HG03196 (cell line): ENCODE results near the gene CTIF.
"Not testable (repeated sequence)": the region's sequence is repeated elsewhere in the genome, so short reads cannot be mapped to it uniquely, and the experiment has no call there.

ENCODE experiments used
- ATAC-seq: cut with Tn5 transposase; IDR thresholded peaks from one replicate; pipeline ENCODE4 v1.9.1; 2021; ENCODE audit not compliant: unreplicated experiment

CTIF gene

DNA sequence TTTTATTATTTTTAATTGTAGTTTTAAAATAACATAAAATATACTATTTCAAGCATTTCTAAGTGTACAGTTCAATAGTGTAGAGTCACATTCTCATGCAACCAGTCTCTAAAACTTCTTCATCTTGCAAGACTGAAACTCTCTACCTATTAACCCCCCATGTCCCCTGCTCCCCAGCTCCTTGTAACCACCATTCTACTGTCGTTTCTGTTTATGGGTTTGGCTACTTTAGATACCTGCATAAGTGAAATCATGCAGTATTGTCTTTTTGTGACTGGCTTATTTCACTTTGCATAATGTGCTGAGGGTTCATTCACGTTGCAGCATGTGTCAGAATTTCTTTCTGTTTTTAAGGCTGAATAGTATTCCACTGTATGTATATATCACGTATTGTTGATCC lies 272.6 kb downstream of the CTIF start:
- no peak for ATAC-seq

DNA sequence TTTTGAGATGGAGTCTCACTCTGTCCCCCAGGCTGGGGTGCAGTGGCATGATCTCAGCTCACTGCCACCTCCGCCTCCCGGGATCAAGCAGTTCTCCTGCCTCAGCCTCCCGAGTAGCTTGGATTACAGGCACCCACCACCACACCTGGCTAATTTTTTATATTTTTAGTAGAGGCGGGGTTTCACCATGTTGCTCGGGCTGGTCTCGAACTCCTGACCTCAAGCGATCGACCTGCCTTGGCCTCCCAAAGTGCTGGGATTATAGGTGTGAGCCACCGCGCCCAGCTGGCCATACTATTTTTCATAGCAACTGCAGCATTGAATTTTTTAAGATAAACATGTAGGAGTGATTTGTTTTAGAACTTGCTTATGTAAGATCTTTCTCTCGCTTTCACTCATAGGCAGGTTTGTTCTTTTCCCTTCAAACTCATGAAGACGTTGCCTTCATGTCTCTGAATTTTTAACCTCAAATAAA lies 273.2 kb downstream of the CTIF start:
- ATAC-seq = not testable (repeated sequence)

DNA sequence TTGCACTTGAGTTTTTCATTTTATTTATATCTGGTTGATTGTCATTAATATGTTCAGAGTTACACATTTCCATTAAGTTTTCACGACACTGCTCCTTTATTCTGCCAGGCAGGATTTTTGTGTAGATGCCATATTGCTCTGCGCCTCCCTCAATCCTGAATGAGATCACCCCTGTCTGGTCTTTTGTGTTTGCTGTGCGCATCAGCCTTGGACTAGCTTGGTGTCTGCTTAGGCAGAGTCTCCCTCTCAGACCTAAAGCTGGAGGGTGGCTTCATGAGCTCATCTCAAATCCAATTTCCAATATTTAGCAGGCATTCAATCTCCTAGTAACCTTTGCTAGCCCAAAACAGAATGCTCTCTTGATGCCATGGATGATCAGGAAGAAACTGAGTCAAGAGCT lies 274.5 kb downstream of the CTIF start:
- ATAC-seq = no peak

DNA sequence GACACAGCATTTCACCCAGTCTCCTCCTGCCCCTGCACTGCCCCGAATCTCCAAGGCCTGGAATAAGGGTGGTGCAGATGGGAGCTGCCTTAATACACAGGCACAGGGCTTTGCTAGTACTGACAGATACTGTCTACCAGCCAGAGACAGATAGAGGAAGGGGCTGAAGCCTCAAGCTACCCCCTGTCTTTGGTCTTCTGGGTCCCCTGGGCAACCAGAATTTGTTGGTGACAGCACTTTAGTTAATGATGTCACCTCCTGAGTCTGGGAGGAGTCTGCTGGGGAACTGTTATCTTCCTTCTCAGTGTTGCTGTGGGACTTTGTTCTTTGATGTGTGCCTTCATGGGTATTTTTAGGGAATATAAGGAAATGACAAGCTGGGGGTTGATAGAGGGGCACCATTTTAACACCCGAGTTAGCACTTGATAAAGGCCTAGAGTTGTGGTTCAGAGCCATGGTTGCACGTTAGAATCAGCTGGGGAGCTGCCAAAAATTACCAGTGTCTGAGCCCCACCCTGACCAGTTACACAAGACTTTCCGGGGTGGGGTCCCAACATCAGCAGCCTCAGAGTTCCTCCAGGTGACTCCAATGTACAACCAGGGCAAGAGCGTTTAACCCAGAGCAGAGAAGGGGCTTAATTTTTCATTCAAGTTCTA lies 275.1 kb downstream of the CTIF start:
- ATAC-seq = no peak

- ATAC-seq = no peak
Measured at GRCh38 chr18:48814490-48815178, 275.8 kb downstream of the CTIF start.

DNA sequence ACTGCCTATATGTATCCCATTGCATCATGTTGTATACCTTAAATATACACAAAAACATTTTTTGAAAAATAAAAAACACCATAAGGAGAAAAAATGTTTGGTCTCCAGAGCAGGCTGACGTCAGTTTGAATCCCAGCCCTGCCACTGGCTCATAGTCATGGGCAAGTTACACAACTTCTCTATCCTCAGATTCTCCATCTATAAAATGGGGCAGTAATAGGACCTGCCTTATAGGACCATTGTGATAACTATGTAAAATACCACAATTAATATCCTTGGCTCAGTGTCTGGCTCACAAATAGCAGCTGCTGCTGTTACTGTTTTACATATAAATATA lies 276.3 kb downstream of the CTIF start:
- ATAC-seq = no peak

DNA sequence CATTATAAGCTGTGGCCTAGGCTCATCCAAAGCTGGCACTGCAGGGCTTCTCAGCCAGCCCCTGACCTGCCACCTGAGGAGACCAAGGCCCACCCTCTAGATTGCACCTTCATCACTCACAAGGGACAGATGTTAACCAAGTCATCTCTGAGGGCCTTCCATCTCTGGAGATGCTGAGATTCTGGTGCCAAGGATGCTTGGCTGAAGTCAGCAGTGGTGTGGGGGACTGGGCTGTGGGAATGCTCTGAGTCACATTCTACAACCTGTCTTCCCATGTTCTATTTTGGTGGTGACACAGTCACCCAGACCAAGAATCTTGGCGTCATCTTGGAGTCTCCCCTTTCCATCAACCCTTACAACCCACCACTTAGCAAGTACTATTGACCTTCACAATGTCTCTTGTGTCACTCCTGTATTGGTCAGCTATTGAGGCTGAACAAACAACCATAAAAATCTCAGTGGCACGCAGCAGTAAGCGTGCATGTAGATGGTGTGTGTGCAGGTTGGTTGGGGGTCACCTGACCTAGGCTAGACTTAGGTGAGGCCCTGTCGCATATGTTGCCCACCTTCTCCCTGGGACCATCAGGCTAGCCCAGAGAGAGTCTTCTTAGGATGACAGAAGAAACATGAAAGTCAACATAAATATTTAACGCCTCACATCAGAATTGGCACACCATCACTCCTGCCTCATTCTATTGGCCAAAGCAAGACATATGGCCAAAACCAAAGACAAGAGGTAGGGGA lies 276.9 kb downstream of the CTIF start:
- ATAC-seq = no peak

DNA sequence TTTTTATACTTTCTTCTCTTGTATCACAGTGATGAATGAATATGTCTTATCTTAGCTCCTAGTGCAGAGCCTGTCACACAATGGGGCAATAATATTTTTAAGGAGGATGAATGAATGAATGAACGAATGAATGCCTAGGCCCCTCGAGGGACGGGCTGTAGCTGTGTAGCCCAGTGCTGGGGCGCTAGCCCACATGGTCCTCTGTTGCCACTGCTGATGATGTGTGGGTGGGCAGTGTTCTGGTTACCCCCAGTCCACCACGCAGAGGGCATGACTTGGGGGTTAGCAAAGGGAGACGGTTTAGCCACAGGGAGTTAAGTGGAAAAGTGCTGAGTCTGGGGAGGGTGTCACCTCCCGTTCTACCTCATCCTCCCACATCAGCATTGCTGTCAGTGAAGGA lies 277.7 kb downstream of the CTIF start:
- no peak for ATAC-seq

- ATAC-seq = no peak
Measured at GRCh38 chr18:48817021-48817461, 278.2 kb downstream of the CTIF start.

DNA sequence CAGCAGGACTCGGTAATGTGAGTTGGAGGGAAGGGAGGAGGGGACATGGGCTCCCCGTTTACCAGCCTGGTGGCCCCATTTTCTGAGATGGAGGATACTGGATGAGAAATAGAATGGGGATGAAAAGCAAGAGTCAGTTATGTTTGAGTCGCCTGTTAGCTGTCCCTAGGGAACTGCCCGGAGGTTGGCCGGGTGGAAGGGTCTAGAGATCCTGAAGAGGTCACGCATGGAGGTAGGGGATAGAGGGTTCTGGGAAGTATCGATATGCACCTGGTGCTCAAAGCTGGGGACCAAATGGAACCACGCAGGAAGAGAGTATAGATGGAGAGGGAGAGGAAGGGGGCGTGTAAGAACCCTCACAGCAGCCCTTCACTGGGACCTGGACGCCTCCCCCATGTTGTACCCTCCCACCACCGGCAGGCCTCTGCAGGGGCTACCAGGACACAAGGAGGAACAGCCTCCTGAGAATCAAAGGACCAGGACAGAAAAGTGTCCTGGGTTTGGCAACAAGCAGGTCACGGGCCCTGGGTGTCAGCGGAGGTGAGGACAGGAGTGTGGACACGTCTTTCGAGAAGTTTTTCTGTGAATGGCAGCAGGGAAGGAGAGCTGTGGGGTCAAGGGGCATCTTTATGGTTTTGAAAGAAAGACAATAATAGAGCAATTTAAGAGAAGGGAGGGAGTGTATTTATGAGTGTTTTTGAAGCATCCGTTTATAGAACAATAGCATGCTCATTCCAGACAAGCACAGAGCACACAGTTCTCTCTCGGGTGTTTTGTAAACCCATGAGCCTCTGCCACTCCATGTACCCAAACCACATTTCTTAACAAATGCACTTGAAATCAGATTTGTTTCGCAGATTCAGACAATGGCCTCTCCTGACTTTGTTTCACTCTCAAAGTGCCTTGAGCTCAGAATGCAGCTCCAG lies 279.8 kb downstream of the CTIF start:
- ATAC-seq = no peak

- no peak for ATAC-seq
Measured at GRCh38 chr18:48819276-48819675, 280.4 kb downstream of the CTIF start.

DNA sequence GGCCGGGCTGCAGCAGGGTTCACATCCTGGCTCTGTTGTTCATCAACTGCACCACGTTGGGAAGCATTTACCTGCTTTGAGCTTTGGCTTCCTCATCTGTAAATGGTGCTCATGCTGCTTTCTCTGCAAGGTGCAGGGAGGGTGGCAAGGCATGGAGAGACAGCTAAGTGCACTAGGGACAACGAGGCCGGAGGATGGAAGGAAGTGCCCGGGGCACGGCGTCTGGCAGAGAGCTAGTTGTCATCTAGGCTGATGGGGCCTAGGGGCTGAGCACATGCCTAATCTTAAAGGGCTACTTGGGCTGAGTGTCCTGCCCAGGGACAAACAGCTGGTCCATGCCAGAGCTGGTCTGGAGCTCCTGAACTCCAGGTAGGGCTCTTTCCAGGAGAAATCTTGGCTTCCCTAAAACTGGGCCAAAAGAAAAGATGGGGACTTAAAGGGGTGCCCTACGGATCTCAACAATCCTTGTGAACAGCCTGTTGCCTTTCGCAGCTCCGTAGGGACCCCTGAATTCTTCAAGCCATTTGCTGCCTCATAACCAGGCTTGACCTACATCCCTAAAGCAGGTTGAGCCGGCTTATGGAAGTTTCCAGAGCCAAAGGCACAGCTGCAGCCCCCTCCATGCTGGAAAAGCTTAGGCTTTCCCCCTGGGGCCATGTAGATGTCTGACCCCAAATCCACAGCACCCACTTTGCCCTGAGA lies 281.1 kb downstream of the CTIF start:
- ATAC-seq = no peak

- peak; percentile 82 for ATAC-seq
Measured at GRCh38 chr18:48820483-48821250, 281.8 kb downstream of the CTIF start.

- ATAC-seq = no peak
Measured at GRCh38 chr18:48821251-48821590, 282.4 kb downstream of the CTIF start.

- ATAC-seq = no peak
Measured at GRCh38 chr18:48821845-48822244, 283.0 kb downstream of the CTIF start.

DNA sequence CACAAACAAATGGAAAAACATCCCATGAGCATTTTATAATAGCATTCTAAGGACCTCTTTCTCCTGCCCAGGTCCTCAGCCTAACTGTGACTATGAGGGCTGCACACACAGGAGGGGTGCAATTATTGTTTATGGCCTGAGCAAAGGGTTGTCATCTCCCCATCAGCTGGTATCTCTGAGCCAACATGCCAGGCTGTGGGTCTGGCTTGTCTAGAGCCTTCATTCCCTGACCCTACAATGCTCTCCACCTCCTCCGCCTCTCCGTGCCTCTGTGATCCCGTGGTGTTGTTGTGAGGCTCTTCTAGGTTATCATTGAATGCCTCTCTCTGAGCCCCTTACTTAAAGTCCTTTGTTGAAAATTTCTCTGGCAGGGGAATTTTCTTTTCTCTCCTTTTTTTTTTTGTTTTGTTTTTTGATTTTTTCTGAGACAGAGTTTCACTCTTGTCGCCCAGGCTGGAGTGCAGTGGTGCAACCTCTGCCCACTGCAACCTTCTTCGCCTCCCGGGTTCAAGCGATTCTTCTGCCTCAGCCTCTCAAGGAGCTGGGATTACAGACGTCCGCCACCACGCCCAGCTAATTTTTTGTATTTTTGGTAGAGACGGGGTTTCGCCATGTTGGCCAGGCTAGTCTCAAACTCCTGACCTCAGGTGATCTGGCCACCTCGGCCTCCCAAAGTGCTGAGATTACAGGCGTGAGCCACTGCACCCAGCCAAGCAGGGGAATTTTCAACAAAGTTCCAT lies 285.6 kb downstream of the CTIF start:
- ATAC-seq = no peak

DNA sequence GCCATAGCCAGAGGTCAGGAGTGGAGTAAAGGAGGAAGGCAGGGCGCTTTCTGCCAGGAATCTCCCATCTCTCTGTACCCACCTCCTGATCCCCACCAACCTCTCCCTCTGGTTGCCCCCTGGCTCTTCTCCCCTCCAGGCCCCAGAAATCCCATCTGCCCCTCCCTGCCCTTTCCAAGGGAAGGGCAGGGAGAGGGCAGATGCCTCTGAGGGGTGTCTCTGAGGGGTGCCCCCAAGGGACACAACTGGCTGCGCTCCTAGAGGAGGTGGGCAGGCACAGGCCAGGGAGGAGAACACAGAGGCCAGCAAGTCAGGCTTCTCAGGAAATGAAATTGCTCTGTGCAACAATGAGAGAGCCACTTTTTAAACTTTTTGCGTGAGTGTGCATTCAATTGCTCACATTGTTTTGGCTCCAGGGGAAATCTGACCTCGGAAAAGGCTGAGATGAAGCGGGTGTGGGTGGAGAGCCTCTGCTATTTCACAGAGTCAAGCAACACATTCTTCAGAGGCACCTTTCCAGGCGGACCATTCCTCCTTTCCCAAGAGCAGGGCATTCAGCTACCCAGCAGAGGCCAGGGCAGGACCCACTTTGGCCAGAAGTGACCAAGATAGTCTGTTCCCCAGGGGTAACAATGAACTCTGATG lies 286.4 kb downstream of the CTIF start:
- no peak for ATAC-seq

- ATAC-seq = no peak
Measured at GRCh38 chr18:48826271-48826670, 287.4 kb downstream of the CTIF start.

GRCh38 chr18:48826806-48827205 lies 288.0 kb downstream of the CTIF start:
- no peak for ATAC-seq
